PFSK-1 (cell line): ENCODE measurements around the gene ESYT2.

ENCODE experiments used
- POLR2AphosphoS5 ChIP-seq: IDR thresholded peaks from 2 replicates; pipeline ENCODE4 v1.6.1; 2012; ENCODE audit warnings: low read depth, mild to moderate bottlenecking, control low read depth, low read length, moderate library complexity
- REST ChIP-seq, 2 experiments: IDR thresholded peaks; 2 replicates each; pipeline versions ENCODE4 v1.6.1 to v1.8.0; 2011 to 2012; ENCODE audit warnings: low read depth in 2 of 2, low read length in 2 of 2, control low read depth in 1 of 2, inconsistent platforms in 1 of 2, mild to moderate bottlenecking in 1 of 2, moderate library complexity in 1 of 2; ENCODE audit not compliant: insufficient read depth in 1 of 2
- SIN3A ChIP-seq: IDR thresholded peaks from 2 replicates; pipeline ENCODE4 v1.6.1; 2012; ENCODE audit warnings: mild to moderate bottlenecking, low read length, moderate library complexity, borderline replicate concordance; ENCODE audit not compliant: insufficient read depth
- TAF1 ChIP-seq: IDR thresholded peaks from 2 replicates; pipeline ENCODE4 v1.6.1; 2012; ENCODE audit warnings: low read length, control low read depth, borderline replicate concordance; ENCODE audit not compliant: insufficient read depth

- TF ChIP-seq REST (IDR thresholded peaks at IDR 0.05; ENCODE audit: insufficient read depth in 1 of 2, low read depth in 2 of 2, low read length in 2 of 2) (no peak), SIN3A (no peak), POLR2AphosphoS5 (no peak), TAF1 (no peak)
Observed at GRCh38 chr7:158742065-158742821, 87.1 kb downstream of the ESYT2 start.
